A673 (cell line): Measurements from ENCODE around the gene NRXN3. TPM values are rescaled to one million over a fixed set of nuclear protein-coding genes. Genes with fewer than 3 reads are reported as not detected.

Experiments used
- BruUV-seq: library from RNA; stranded (reverse); fragments of 400-500 nt; replicated peaks from 2 replicates; lab custom pipeline; 2021; lab: Mats Ljungman, UMichigan
- CTCF ChIA-PET: fragments of 300-600 bp; sonication (Branson Sonifier 250); formaldehyde crosslinking; loops from one replicate; lab custom pipeline; 2022; ENCODE audit warnings: antibody characterized with exemption; lab: Charles Lee
- POLR2A ChIA-PET: fragments of 300-600 bp; sonication (Branson Sonifier 250); formaldehyde crosslinking; loops from one replicate; lab custom pipeline; 2022; ENCODE audit warnings: antibody characterized with exemption; ENCODE audit not compliant: low non-redundant PET; lab: Charles Lee
- DNase-seq: peaks from one replicate; pipeline ENCODE4 v3.0.0-alpha.2; 2015; ENCODE audit warnings: low spot score
- H3K27ac ChIP-seq: fragments of 200-600 bp; sonication (generic); 2 replicates; pipeline ENCODE4 v1.5.1; 2016; ENCODE audit warnings: mixed run types, low read depth, mild to moderate bottlenecking, mixed read lengths, antibody characterized with exemption, low read length; ENCODE audit not compliant: poor library complexity, severe bottlenecking
- H3K27me3 ChIP-seq: fragments of 200-600 bp; sonication (generic); replicated peaks from 2 replicates; pipeline ENCODE4 v1.6.1; 2017; ENCODE audit warnings: mixed run types, low read depth, mild to moderate bottlenecking, mixed read lengths, antibody characterized with exemption, low read length; ENCODE audit not compliant: insufficient read depth, poor library complexity
- H3K36me3 ChIP-seq: fragments of 200-600 bp; sonication (generic); 2 replicates; pipeline ENCODE4 v1.6.1; 2016; ENCODE audit warnings: mixed run types, mild to moderate bottlenecking, mixed read lengths, antibody characterized with exemption, low read length; ENCODE audit not compliant: insufficient read depth, poor library complexity, severe bottlenecking
- H3K4me1 ChIP-seq: fragments of 200-600 bp; sonication (generic); 2 replicates; pipeline ENCODE4 v1.6.1; 2017; ENCODE audit warnings: mixed run types, mild to moderate bottlenecking, mixed read lengths, antibody characterized with exemption, low read length; ENCODE audit not compliant: insufficient read depth, poor library complexity, severe bottlenecking
- H3K4me3 ChIP-seq: fragments of 200-600 bp; sonication (generic); 2 replicates; pipeline ENCODE4 v1.5.1; 2016; ENCODE audit warnings: low read depth, mixed run types, mild to moderate bottlenecking, mixed read lengths, low read length; ENCODE audit not compliant: poor library complexity, severe bottlenecking
- H3K9me3 ChIP-seq: fragments of 200-600 bp; sonication (generic); 2 replicates; pipeline ENCODE4 v1.6.1; 2016; ENCODE audit warnings: mixed run types, low read depth, mild to moderate bottlenecking, mixed read lengths, antibody characterized with exemption, low read length; ENCODE audit not compliant: poor library complexity, severe bottlenecking
- CTCF ChIP-seq: fragments of 300-800, 200-600 bp; sonication (generic); conservative IDR thresholded peaks from 2 replicates; pipeline ENCODE4 v1.5.1; 2017; ENCODE audit warnings: low read depth, mild to moderate bottlenecking, antibody characterized with exemption, low read length, moderate library complexity, mixed read lengths
- EZH2 ChIP-seq: fragments of 200-600 bp; sonication (generic); IDR thresholded peaks from 2 replicates; pipeline ENCODE4 v1.6.1; 2017; ENCODE audit warnings: borderline replicate concordance, low read depth, mild to moderate bottlenecking, mixed read lengths, antibody characterized with exemption, low read length; ENCODE audit not compliant: poor library complexity, severe bottlenecking
- intact Hi-C: fragments of 100-400 bp; cut with micrococcal nuclease; formaldehyde crosslinking; loops from one replicate; pipeline ENCODE4 v1.10.0; 2022; ENCODE audit not compliant: unreplicated experiment
- total RNA-seq: library from RNA; stranded (reverse); gene quantifications from 2 replicates; pipeline ENCODE4 v1.2.3, GENCODE V29; 2021

NRXN3 gene
- total RNA-seq, 1 experiment from 2014 or later = 0.21 TPM

GRCh38 chr14:79253576-79253975 lies 1083.4 kb downstream of the NRXN3 start:
- ChIA-PET POLR2A (no interaction called here), CTCF (no interaction called here)
- TF ChIP-seq EZH2 = no peak
- no peak for TF ChIP-seq CTCF

DNA sequence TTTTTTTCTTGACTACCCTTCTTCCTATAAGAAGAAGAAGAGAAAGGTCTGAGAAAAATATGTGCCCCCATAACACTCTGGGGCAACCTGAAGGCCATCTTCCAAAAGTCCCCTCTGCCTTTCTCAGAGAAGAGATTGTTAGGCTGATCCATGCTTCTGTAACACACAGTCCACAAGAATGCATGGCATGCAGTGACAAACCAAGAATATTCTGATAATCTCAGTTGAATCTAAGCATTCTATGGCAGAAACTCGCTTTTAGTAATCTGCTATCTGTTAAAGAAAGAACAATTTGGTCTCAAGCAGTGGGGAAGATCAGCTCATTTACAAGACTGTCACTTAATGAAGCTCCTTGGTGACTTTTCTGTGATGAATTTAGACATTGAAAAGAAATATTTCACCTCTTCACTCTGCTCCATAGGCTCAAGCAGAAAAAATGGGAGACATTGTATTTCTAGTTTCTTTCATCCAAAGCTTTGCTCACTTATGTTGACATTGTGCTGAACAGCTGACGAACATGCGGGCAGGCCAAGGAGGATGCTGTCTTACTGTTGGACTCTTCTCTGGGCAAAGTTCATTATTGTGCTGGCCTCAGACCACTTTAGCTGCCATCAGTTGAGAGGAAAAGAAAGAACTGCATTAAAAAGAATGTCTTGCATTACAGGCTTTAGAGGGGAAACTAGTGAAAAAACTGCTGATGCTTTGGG lies 1084.0 kb downstream of the NRXN3 start:
- no peaks in the 10 kb centered on the region for H3K36me3 ChIP-seq
- ChIA-PET CTCF (no interaction called here), POLR2A (no interaction called here)
- intact Hi-C loops = no loop called here
- no peak for TF ChIP-seq EZH2
- no peak for TF ChIP-seq CTCF
- no TSS peak for BruUV-seq
- no peaks in the 10 kb centered on the region for H3K27me3 ChIP-seq
- no peaks in the 10 kb centered on the region for H3K4me1 ChIP-seq
- no peaks in the 10 kb centered on the region for H3K9me3 ChIP-seq
- no peak overlapping the region for H3K4me3 ChIP-seq
- no peak overlapping the region for H3K27ac ChIP-seq
- DNase-seq = no peak

More at GRCh38 chr14:79253576-79253975, 1083.4 kb downstream of the NRXN3 start:
- H3K27ac ChIP-seq = no peak overlapping the region
- intact Hi-C loops = no loop called here
- BruUV-seq = no TSS peak
- no peaks in the 10 kb centered on the region for H3K27me3 ChIP-seq
- H3K4me1 ChIP-seq = no peaks in the 10 kb centered on the region
- no peak for DNase-seq
- H3K4me3 ChIP-seq = no peak overlapping the region
- no peaks in the 10 kb centered on the region for H3K9me3 ChIP-seq
- no peaks in the 10 kb centered on the region for H3K36me3 ChIP-seq

- Histone ChIP-seq H3K9me3 (no peaks in the 10 kb centered on the region), H3K4me3 (no peak overlapping the region), H3K27ac (no peak overlapping the region), H3K36me3 (no peaks in the 10 kb centered on the region), H3K27me3 (no peaks in the 10 kb centered on the region), H3K4me1 (no peaks in the 10 kb centered on the region)
- BruUV-seq = no TSS peak
- CTCF ChIA-PET = no interaction called here
- intact Hi-C loops = no loop called here
- TF ChIP-seq EZH2 = no peak
- no peak for TF ChIP-seq CTCF
- POLR2A ChIA-PET = no interaction called here
- no peak for DNase-seq
Observed at GRCh38 chr14:79256380-79256779, 1086.2 kb downstream of the NRXN3 start.
